ENCODE results near the gene DLGAP4. TPM values are rescaled to one million over a fixed set of nuclear protein-coding genes. Genes with fewer than 3 reads are reported as not detected.
"Not testable (repeated sequence)": the region's sequence is repeated elsewhere in the genome, so short reads cannot be mapped to it uniquely, and the experiment has no call there.

DLGAP4 gene
- total and polyA plus RNA-seq, 9 of the 15 experiments (the other 6 are each of a cell fraction or from before 2014, with no cell fraction given) = 0.31 to 34.1 (median 4.5) TPM

DNA sequence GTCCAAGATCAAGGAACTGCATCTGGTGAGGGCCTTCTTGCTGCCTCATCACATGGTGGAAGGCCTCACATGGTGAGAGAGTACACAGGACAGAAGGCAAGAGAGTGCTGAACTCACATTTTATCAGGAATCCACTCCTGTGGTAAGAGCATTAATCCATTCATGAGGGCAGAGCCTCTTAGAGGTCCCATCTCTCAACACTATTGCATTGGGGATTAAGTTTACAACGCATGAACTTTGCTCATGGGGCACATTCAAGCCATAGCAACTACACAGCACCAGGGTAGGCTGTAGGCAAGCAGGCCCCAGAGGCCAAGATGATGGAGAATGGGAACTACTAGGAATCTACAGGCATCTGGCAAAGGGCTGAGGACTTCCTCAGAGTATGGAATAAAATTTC lies 257.2 kb downstream of the DLGAP4 start:
- H3K4me1 ChIP-seq (replicated peaks in 1 of 2; ENCODE audit: control insufficient read depth in 2 of 2, insufficient read depth in 2 of 2, low read length in 2 of 2) = no peaks in the 10 kb centered on the region
- WGBS (ENCODE audit: insufficient coverage, low coverage, missing lambda C conversion rate) = 5% methylated on average over 1 of the region's 1 CpG
- CTCF ChIA-PET (ENCODE audit: low intra/inter-chr PET ratio) = no interaction called here

DNA sequence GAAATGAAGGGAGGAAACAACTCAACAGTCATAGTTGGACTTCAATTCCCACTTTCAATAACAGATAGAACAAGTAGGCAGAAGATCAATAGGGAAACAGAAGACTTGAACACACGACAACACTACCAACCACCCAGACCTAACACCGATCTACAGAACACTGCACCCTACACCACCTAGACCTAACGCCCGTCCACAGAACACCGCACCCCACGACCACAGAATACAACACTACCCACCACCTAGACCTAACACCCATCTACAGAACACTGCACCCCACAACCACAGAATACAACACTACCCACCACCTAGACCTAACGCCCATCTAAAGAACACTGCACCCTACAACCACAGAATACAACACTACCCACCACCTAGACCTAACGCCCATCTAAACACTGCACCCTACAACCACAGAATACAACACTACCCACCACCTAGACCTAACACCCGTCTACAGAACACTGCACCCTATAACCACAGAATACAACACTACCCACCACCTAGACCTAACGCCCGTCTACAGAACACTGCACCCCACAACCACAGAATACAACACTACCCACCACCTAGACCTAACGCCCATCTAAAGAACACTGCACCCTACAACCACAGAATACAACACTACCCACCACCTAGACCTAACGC lies 258.1 kb downstream of the DLGAP4 start:
- H2AFZ ChIP-seq (ENCODE audit: low read depth, low read length); H3K4me1 ChIP-seq (replicated peaks in 1 of 2; ENCODE audit: control insufficient read depth in 2 of 2, insufficient read depth in 2 of 2, low read length in 2 of 2); H3K27ac ChIP-seq (ENCODE audit: extremely low read depth, low read depth, low read length); BruUV-seq (replicated peaks); H3K4me3 ChIP-seq; FAIRE-seq; H3K79me2 ChIP-seq (ENCODE audit: control insufficient read depth, insufficient read depth, low read length); H3K27me3 ChIP-seq (ENCODE audit: control insufficient read depth in 2 of 2, insufficient read depth in 2 of 2, low read length in 2 of 2); H3K36me3 ChIP-seq (ENCODE audit: control insufficient read depth, insufficient read depth, low read length); CTCF ChIA-PET (ENCODE audit: low intra/inter-chr PET ratio); intact Hi-C loops (cut with micrococcal nuclease); ATAC-seq; H3K4me2 ChIP-seq (ENCODE audit: insufficient read depth, low read length); H4K20me1 ChIP-seq (replicated peaks; ENCODE audit: control insufficient read depth, insufficient read depth, low read length); H3K9me1 ChIP-seq (ENCODE audit: control insufficient read depth, insufficient read depth, low read length); H3K9me3 ChIP-seq (replicated peaks; ENCODE audit: control insufficient read depth, insufficient read depth, low read depth, low read length); H3K9ac ChIP-seq (ENCODE audit: insufficient read depth in 1 of 2, low read depth in 2 of 2, low read length in 2 of 2); POLR2A ChIA-PET; in situ Hi-C loops (cut with MboI); DNase-seq (ENCODE audit: extremely low read depth in 1 of 4, low spot score in 3 of 4): not testable (repeated sequence)
- 33% methylated on average over 10 of the region's 13 CpGs for WGBS (ENCODE audit: insufficient coverage, low coverage, missing lambda C conversion rate)

More for the DNA sequence above, 257.2 kb downstream of the DLGAP4 start:
- DNase-seq (ENCODE audit: extremely low read depth in 1 of 4, low spot score in 3 of 4) = no peak
- Histone ChIP-seq H3K9me3 (replicated peaks; ENCODE audit: control insufficient read depth, insufficient read depth, low read depth, low read length) (no peaks in the 10 kb centered on the region), H3K36me3 (ENCODE audit: control insufficient read depth, insufficient read depth, low read length) (no peaks in the 10 kb centered on the region), H3K4me3 (no peak overlapping the region), H3K79me2 (ENCODE audit: control insufficient read depth, insufficient read depth, low read length) (no peaks in the 10 kb centered on the region), H3K4me2 (ENCODE audit: insufficient read depth, low read length) (no peak overlapping the region), H3K9me1 (ENCODE audit: control insufficient read depth, insufficient read depth, low read length) (no peaks in the 10 kb centered on the region), H3K27me3 (ENCODE audit: control insufficient read depth in 2 of 2, insufficient read depth in 2 of 2, low read length in 2 of 2) (no peaks in the 10 kb centered on the region), H2AFZ (ENCODE audit: low read depth, low read length) (no peak overlapping the region), H3K27ac (ENCODE audit: extremely low read depth, low read depth, low read length) (no peak overlapping the region), H4K20me1 (replicated peaks; ENCODE audit: control insufficient read depth, insufficient read depth, low read length) (no peaks in the 10 kb centered on the region), H3K9ac (ENCODE audit: insufficient read depth in 1 of 2, low read depth in 2 of 2, low read length in 2 of 2) (no peak overlapping the region)
- no peak for ATAC-seq
- TF ChIP-seq ARHGAP35 (IDR thresholded peaks at IDR 0.05; ENCODE audit: partially characterized antibody) (no peak), SNRNP70 (optimal IDR thresholded peaks at IDR 0.05; ENCODE audit: low read depth, low read length) (no peak), HIVEP1 (CRISPR knock-in tag; IDR thresholded peaks at IDR 0.05) (no peak), PRMT5 (CRISPR knock-in tag; IDR thresholded peaks at IDR 0.05) (no peak), SP1 (CRISPR knock-in tag; IDR thresholded peaks at IDR 0.05) (no peak)
- TF ChIP-seq, protein P1, sequence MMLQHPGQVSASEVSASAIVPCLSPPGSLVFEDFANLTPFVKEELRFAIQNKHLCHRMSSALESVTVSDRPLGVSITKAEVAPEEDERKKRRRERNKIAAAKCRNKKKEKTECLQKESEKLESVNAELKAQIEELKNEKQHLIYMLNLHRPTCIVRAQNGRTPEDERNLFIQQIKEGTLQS (IDR thresholded peaks at IDR 0.05) = no peak
- TF ChIP-seq, protein P1 (CRISPR knock-in tag; conservative IDR thresholded peaks at IDR 0.05) = no peak
- TF ChIP-seq, protein P2, sequence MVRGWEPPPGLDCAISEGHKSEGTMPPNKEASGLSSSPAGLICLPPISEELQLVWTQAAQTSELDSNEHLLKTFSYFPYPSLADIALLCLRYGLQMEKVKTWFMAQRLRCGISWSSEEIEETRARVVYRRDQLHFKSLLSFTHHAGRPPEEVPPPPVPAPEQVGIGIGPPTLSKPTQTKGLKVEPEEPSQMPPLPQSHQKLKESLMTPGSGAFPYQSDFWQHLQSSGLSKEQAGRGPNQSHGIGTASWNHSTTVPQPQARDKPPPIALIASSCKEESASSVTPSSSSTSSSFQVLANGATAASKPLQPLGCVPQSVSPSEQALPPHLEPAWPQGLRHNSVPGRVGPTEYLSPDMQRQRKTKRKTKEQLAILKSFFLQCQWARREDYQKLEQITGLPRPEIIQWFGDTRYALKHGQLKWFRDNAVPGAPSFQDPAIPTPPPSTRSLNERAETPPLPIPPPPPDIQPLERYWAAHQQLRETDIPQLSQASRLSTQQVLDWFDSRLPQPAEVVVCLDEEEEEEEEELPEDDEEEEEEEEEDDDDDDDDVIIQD (CRISPR knock-in tag; IDR thresholded peaks at IDR 0.05) = no peak
- POLR2A ChIA-PET = no interaction called here
- intact Hi-C loops (cut with micrococcal nuclease) = no loop called here
- in situ Hi-C loops (cut with MboI) = no loop called here
- no peak for FAIRE-seq
- no TSS peak for BruUV-seq (replicated peaks)

All from K562 (cell line).